ENCODE results near the gene HSD11B1. TPM values are rescaled to one million over a fixed set of nuclear protein-coding genes. Genes with fewer than 3 reads are reported as not detected.

The HSD11B1 gene
- total RNA-seq, 1 donor from 2014 or later, result 16.9 TPM

- DNase-seq (no peak), ATAC-seq (no peak)
- H3K4me3 ChIP-seq, result no peak overlapping the region
- H3K9me3 ChIP-seq, result no peaks in the 10 kb centered on the region
- intact Hi-C loops (cut with DNase I), result no loop called here
- H3K27me3 ChIP-seq, result no peaks in the 10 kb centered on the region
- no peaks in the 10 kb centered on the region for H3K36me3 ChIP-seq
- TF ChIP-seq CTCF (IDR thresholded peaks at IDR 0.05), result no peak
- no peak overlapping the region for H3K27ac ChIP-seq
- peaks cover 8% of the 10 kb centered on the region for H3K4me1 ChIP-seq
Measured at GRCh38 chr1:209736490-209737117, 32.0 kb downstream of the HSD11B1 start.

GRCh38 chr1:209737118-209737505, 32.5 kb downstream of the HSD11B1 start:
- Histone ChIP-seq H3K4me1 (peaks cover 8% of the 10 kb centered on the region), H3K9me3 (no peaks in the 10 kb centered on the region), H3K4me3 (no peak overlapping the region), H3K27ac (no peak overlapping the region), H3K36me3 (no peaks in the 10 kb centered on the region), H3K27me3 (no peaks in the 10 kb centered on the region)
- intact Hi-C loops (cut with DNase I), result no loop called here
- DNase-seq, result no peak
- TF ChIP-seq CTCF (IDR thresholded peaks at IDR 0.05), result no peak
- ATAC-seq, result no peak

GRCh38 chr1:209738270-209738669, 33.6 kb downstream of the HSD11B1 start:
- H3K27ac ChIP-seq, result no peak overlapping the region
- TF ChIP-seq CTCF (IDR thresholded peaks at IDR 0.05), result no peak
- intact Hi-C loops (cut with DNase I), result no loop called here
- no peak for ATAC-seq
- no peak for DNase-seq
- H3K36me3 ChIP-seq, result no peaks in the 10 kb centered on the region
- no peak overlapping the region for H3K4me3 ChIP-seq
- peaks cover 4% of the 10 kb centered on the region for H3K4me1 ChIP-seq
- no peaks in the 10 kb centered on the region for H3K27me3 ChIP-seq
- no peaks in the 10 kb centered on the region for H3K9me3 ChIP-seq

GRCh38 chr1:209741193-209741592, 36.5 kb downstream of the HSD11B1 start:
- peaks cover under 1% of the 10 kb centered on the region for H3K4me1 ChIP-seq
- intact Hi-C loops (cut with DNase I), result no loop called here
- no peak for TF ChIP-seq CTCF (IDR thresholded peaks at IDR 0.05)
- no peaks in the 10 kb centered on the region for H3K9me3 ChIP-seq
- H3K27me3 ChIP-seq, result no peaks in the 10 kb centered on the region
- ATAC-seq (no peak), DNase-seq (no peak)
- no peak overlapping the region for H3K4me3 ChIP-seq
- no peak overlapping the region for H3K27ac ChIP-seq
- H3K36me3 ChIP-seq, result no peaks in the 10 kb centered on the region

- ATAC-seq, result no peak
- Histone ChIP-seq H3K27me3 (no peaks in the 10 kb centered on the region), H3K27ac (peak overlapping the region; percentile 42), H3K4me1 (no peaks in the 10 kb centered on the region), H3K4me3 (peak overlapping the region; percentile 25), H3K9me3 (no peaks in the 10 kb centered on the region), H3K36me3 (no peaks in the 10 kb centered on the region)
- intact Hi-C loops (cut with DNase I), result no loop called here
- DNase-seq, result no peak
- no peak for TF ChIP-seq CTCF (IDR thresholded peaks at IDR 0.05)
Measured at GRCh38 chr1:209741889-209742288, 37.2 kb downstream of the HSD11B1 start.

Data from upper lobe of right lung (tissue), 1 donor.